ENCODE measurements around the gene FABP7. TPM values are rescaled to one million over a fixed set of nuclear protein-coding genes. Genes with fewer than 3 reads are reported as not detected.

The FABP7 gene
- not detected for total RNA-seq

DNA sequence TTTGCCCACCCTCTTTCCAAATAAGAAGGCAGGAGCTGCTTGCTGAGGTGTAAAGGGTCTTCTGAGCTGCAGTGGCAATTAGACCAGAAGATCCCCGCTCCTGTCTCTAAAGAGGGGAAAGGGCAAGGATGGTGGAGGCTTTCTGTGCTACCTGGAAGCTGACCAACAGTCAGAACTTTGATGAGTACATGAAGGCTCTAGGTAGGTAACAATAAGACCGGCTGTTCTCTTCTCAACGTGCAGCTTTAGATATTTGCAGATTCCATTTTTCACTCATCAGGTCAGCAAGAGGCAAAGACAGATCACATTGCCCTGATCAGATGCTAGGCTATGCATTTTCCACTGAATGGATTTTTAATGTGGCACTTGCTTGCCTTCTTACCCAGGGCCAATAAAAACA is at the start of gene FABP7:
Gene FABP7, plus strand, starts transcription at position 50 of the 400 bp plus-strand sequence. Its CDS starts 79 bp downstream, at position 129.
- Histone ChIP-seq H3K9me3 (no peaks in the 10 kb centered on the region), H3K27ac (no peak within 1 kb of the TSS), H3K4me1 (no peaks in the 10 kb centered on the region), H3K27me3 (no peaks in the 10 kb centered on the region), H3K36me3 (no peaks in the 10 kb centered on the region), H3K4me3 (no peak within 1 kb of the TSS)
- 68 to 69% methylated on average over 2 to 3 of the region's 3 CpGs for WGBS, 2 donors
- DNase-seq, result no peak
- TF ChIP-seq CTCF (IDR thresholded peaks at IDR 0.05) (no peak), POLR2AphosphoS5 (IDR thresholded peaks at IDR 0.05) (no peak), POLR2A (IDR thresholded peaks at IDR 0.05) (no peak), EP300 (IDR thresholded peaks at IDR 0.05) (no peak)
- no peak for ATAC-seq (ENCODE audit: low FRiP score in 2 of 2)

GRCh38 chr6:122730334-122730733 is 49.2 kb upstream of the FABP7 start:
- WGBS, 2 donors, result 90 to 91% methylated on average over 3 of the region's 3 CpGs
- Histone ChIP-seq H3K4me3 (no peak overlapping the region), H3K27ac (no peak overlapping the region), H3K36me3 (no peaks in the 10 kb centered on the region), H3K9me3 (no peaks in the 10 kb centered on the region), H3K4me1 (peaks cover 0 to 4% (median 0%) of the 10 kb centered on the region in 4 donors), H3K27me3 (no peaks in the 10 kb centered on the region)
- ATAC-seq (ENCODE audit: low FRiP score in 2 of 2) (no peak), DNase-seq (no peak)
- TF ChIP-seq EP300 (IDR thresholded peaks at IDR 0.05) (no peak), CTCF (IDR thresholded peaks at IDR 0.05) (no peak)

DNA sequence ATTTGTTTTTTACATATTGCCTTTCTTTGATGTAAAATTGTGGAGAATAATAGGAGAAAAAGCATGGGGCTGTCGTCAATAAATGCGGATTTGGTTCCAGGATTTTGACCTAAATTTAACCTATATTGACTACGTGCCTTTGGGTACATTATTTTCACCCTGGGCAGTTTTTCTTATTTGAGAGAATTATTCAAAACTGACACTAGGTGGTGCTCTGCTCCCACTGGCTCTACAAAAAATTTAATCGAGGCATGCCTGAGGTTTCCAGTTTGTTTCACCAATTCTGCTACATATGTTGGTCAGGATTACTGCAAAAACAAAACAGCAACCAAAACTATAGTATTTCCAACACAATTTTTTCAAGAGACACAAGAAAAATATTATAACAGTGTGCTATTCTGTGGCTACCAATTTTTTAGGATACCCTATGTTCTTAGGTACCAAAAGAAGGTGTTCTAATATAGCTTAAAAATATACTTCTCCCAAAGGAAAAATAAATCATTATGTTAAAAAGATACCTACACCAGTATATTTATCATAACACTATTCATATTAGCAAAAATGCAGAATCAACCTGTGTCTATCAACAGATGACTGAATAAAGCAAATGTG is 48.6 kb upstream of the FABP7 start:
- peaks cover 0 to 4% (median 0%) of the 10 kb centered on the region in 4 donors for H3K4me1 ChIP-seq
- ATAC-seq (ENCODE audit: low FRiP score in 2 of 2) (peak in 1 of 2 donors; percentile 68), DNase-seq (no peak)
- 1 to 3% methylated on average over 4 of the region's 4 CpGs for WGBS, 2 donors
- no peak for TF ChIP-seq POLR2A (IDR thresholded peaks at IDR 0.05)
- TF ChIP-seq EP300 (IDR thresholded peaks at IDR 0.05), result no peak
- TF ChIP-seq POLR2AphosphoS5 (IDR thresholded peaks at IDR 0.05), result no peak
- peak; percentile 49 to 76 (median 61) for TF ChIP-seq CTCF (IDR thresholded peaks at IDR 0.05)
- no peaks in the 10 kb centered on the region for H3K27me3 ChIP-seq
- no peaks in the 10 kb centered on the region for H3K9me3 ChIP-seq
- H3K27ac ChIP-seq, result no peak overlapping the region
- no peak overlapping the region for H3K4me3 ChIP-seq
- no peaks in the 10 kb centered on the region for H3K36me3 ChIP-seq

DNA sequence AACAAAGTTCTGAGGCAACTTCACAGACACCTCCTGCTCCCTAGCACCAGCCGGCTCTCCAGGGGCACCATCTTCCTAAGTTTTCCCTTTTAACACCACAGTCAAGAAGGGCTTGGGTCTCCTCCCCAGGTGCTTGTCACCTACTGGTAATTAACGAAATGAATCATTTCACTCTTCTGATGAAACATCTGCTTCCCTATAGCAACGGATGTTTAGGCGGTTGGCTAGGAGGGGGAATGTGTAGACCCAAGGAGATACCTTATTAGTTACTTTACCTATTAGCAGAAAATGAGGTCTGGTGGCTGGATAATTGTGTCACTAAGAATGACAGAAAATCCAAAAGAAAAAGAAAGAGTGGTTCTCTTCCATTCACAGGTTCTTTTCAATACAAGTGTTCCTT is 46.3 kb upstream of the FABP7 start:
- no peaks in the 10 kb centered on the region for H3K9me3 ChIP-seq
- TF ChIP-seq EP300 (IDR thresholded peaks at IDR 0.05) (no peak), CTCF (IDR thresholded peaks at IDR 0.05) (no peak), POLR2AphosphoS5 (IDR thresholded peaks at IDR 0.05) (no peak), POLR2A (IDR thresholded peaks at IDR 0.05) (no peak)
- DNase-seq, result no peak
- no peaks in the 10 kb centered on the region for H3K27me3 ChIP-seq
- no peak for ATAC-seq (ENCODE audit: low FRiP score in 2 of 2)
- H3K27ac ChIP-seq, result no peak overlapping the region
- H3K4me3 ChIP-seq, result no peak overlapping the region
- H3K4me1 ChIP-seq, result peaks cover 0 to 4% (median 0%) of the 10 kb centered on the region in 4 donors
- 52 to 69% methylated on average over 4 of the region's 4 CpGs for WGBS, 2 donors
- no peaks in the 10 kb centered on the region for H3K36me3 ChIP-seq

Data from upper lobe of left lung (tissue), 6 donors.